Anterior cingulate cortex (tissue), 58 donors: ENCODE results near the gene LRRC8A.
A peak's percentile ranks its signal among the peaks of the same experiment; 100 is the strongest.
"Not testable (repeated sequence)": the region's sequence is repeated elsewhere in the genome, so short reads cannot be mapped to it uniquely, and the experiment has no call there.

Experiments
- DNase-seq, 58 donors: peaks; one replicate each; lab custom pipeline; 2025; lab: John Stamatoyannopoulos, UW

Gene LRRC8A

DNA sequence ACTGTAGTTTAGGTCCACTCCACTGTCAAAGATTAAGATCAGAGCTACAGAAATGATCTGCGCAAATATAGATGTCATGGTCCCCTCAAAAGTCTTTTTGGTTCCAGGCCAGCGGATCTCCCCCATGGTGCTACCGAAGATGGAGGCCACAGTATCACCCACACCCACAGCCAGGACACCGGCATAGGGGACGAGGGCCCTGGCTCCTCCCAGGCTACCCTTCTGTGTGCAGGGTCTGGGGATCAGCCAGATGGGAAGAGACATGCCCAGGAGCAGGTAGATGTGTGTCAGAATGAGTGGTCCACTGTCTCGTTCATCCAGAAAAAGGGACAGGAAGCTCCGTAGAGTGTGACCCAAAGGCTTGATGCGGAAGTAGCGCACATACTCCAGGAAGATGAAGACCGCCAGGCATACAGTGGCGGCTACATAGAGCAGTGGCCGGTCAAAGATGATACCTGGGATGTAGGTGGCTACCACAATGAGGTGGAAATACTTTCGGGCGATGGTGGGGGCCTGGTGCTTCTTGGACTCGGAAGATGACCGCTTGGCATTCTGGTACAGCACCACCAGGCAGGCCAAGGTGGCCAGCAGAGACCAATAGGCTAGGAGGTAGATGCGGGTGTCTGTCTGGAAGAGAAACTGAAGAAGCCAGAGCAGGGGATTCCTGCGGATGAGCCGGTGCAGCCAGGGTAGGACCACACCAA, 64.0 kb downstream of the LRRC8A start:
- no peak for DNase-seq

DNA sequence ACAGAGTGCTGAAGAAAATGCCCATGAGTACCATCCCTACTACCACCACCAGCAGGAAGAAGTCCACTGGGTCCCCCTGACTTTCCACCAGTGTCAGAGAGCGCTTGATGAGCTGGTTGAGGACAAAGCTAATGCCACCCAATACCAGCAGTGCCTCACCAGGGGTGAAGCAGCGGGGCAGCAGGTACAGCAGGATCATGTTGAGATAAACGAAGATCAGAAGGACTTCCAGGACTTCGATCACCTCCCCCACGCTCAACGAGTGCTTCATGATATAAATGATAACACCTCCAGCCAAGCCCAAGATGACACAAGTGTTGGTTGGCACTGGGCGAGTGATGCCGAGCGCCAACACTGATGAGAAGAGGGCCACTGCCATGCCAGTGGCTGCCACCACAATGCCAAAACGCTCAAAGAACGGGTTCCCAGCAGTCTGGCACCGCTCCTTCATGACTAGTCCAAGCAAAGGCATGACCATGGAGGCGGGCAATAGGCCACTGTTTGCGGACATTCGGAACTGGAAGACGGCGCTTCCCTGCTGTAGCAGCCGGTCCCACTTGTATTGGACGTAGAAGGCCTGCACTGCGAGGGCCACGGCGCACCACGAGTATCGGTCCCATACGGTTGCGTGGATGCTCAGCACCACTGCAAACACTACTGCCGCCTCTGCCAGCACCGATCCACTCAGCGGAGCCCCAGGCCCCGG, 64.8 kb downstream of the LRRC8A start:
- peak in 20 of 58 donors; percentile 23 to 66 (median 48) for DNase-seq

DNA sequence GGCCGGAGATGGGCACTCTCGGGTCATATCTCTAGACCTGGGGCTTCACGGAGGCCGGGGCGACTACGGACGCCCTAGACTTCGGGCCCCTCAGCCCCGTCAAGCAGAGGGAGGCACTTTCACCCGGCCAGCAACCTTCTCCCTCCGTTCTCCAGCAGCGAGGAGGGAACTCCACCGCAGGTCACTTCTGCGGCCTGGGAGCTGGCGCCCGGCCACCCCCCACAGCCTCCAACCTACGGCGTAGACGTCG, 65.3 kb downstream of the LRRC8A start:
- DNase-seq: peak in 1 of 58 donors; percentile 51

DNA sequence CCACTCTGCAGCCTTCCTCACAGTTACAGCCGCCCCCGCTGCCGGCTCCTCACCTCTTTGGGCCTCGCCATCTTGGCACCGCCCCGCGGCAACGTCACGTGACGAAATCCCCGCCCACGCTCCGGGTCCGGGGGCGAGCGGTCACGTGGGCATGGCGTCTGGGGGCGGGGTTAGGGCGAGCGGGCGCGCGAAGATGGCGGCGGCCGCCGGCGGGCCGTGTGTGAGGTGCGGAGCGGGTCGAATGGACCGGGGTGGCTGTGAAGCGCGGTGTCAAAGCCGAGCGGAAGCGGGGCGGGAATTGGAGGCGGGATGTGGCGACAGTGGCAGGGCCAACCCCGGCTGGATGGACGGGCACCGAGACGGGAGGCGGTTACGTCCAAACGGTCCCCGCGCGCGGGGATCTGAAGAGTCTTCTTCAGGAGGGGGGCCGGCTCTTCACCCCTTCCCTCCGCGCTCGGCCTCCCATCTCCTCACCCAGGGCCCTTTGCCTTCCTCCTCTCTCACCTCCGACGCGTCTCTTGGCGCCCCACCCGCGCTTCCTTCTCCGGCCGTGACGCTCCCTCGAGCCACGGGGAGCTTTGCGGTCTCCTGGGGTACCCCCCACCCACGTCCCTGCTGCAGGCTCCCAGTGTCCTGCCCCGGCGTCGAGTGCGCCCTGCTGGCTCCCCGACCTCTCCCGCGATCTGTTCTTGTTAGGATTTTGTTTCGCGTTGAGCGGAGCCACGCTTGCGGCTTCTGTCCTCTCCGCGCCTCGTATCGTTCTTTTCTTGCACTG, 65.8 kb downstream of the LRRC8A start, which contains the start of the genes DOLK and NUP188:
Gene DOLK, minus strand, starts transcription at position 77 of the 775 bp plus-strand sequence. CDS start 300 bp downstream, outside the sequence.
Gene NUP188, plus strand, starts transcription at position 173 of the 775 bp plus-strand sequence. Its CDS starts 21 bp downstream, at position 194.
- peak; percentile 49 to 98 (median 92) for DNase-seq

DNA sequence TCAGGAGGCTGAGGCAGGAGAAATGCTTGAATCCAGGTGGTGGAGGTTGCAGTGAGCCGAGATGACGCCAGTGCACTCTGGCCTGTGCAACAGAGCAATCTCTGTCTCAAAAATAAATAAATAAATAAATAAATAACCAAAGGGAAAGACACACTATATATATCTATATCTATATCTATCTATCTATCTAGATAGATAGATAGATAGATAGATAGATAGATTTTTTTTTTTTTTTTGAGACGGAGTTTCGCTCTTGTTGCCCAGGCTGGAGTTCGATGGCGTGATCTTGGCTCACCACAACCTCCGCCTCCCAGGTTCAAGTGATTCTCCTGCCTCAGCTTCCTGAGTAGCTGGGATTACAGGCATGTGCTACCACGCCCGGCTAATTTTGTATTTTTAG, 79.5 kb downstream of the LRRC8A start:
- not testable (repeated sequence) for DNase-seq
